OCI-LY7 (cell line): ENCODE data around the gene MAN1A1. TPM values are rescaled to one million over a fixed set of nuclear protein-coding genes. Genes with fewer than 3 reads are reported as not detected.

Source experiments
- BruUV-seq: library from RNA; stranded (reverse); fragments of 400-500 nt; replicated peaks from 2 replicates; lab custom pipeline; 2021; lab: Mats Ljungman, UMichigan
- CTCF ChIA-PET: fragments of 300-600 bp; sonication (Branson Sonifier 250); formaldehyde crosslinking; loops from one replicate; lab custom pipeline; 2022; ENCODE audit warnings: antibody characterized with exemption; ENCODE audit not compliant: unreplicated experiment; lab: Charles Lee
- POLR2A ChIA-PET: fragments of 300-600 bp; sonication (Branson Sonifier 250); formaldehyde crosslinking; loops from one replicate; lab custom pipeline; 2022; ENCODE audit warnings: antibody characterized with exemption; lab: Charles Lee
- DNase-seq: peaks from one replicate; pipeline ENCODE4 v3.0.0-alpha.2; 2015; ENCODE audit warnings: low spot score
- H2AFZ ChIP-seq: fragments of 200-600 bp; sonication (generic), shearing (Covaris generic); 2 replicates; pipeline ENCODE4 v1.6.1; 2014; ENCODE audit warnings: mild to moderate bottlenecking, antibody characterized with exemption, low read length, moderate library complexity
- H3K27ac ChIP-seq: fragments of 200-600 bp; sonication (generic); 2 replicates; pipeline ENCODE4 v1.5.1; 2014; ENCODE audit warnings: mixed run types, low read depth, mild to moderate bottlenecking, moderate library complexity, low read length, inconsistent platforms; ENCODE audit not compliant: poor library complexity, severe bottlenecking
- H3K36me3 ChIP-seq: fragments of 200-600 bp; sonication (generic); 2 replicates; pipeline ENCODE4 v1.6.1; 2014; ENCODE audit warnings: mild to moderate bottlenecking, antibody characterized with exemption, low read length, moderate library complexity, mixed read lengths; ENCODE audit not compliant: insufficient read depth
- H3K4me1 ChIP-seq: fragments of 200-600 bp; sonication (generic); 2 replicates; pipeline ENCODE4 v1.5.1; 2014; ENCODE audit warnings: mild to moderate bottlenecking, low read length; ENCODE audit not compliant: insufficient read depth, poor library complexity, severe bottlenecking
- H3K4me2 ChIP-seq: fragments of 200-600 bp; sonication (generic); 2 replicates; pipeline ENCODE4 v1.6.1; 2014; ENCODE audit warnings: mild to moderate bottlenecking, low read length
- H3K4me3 ChIP-seq: fragments of 200-600 bp; sonication (generic); 2 replicates; pipeline ENCODE4 v1.5.1; 2014; ENCODE audit warnings: mild to moderate bottlenecking, low read depth, low read length; ENCODE audit not compliant: poor library complexity, severe bottlenecking
- H3K79me2 ChIP-seq: fragments of 200-600 bp; sonication (generic); 2 replicates; pipeline ENCODE4 v1.6.1; 2016; ENCODE audit warnings: low read depth, mild to moderate bottlenecking, low read length, moderate library complexity, mixed read lengths; ENCODE audit not compliant: insufficient read depth
- H3K9me2 ChIP-seq: fragments of 200-600 bp; sonication (generic); 2 replicates; pipeline ENCODE4 v1.6.1; 2016; ENCODE audit warnings: mild to moderate bottlenecking, low read length, mixed read lengths; ENCODE audit not compliant: insufficient read depth
- H3K9me3 ChIP-seq: fragments of 200-600 bp; sonication (generic); 2 replicates; pipeline ENCODE4 v1.6.1; 2014; ENCODE audit warnings: mild to moderate bottlenecking, mixed run types, low read length, mixed read lengths
- H4K20me1 ChIP-seq: fragments of 200-600 bp; sonication (generic); 2 replicates; pipeline ENCODE4 v1.6.1; 2014; ENCODE audit warnings: mild to moderate bottlenecking, antibody characterized with exemption, low read length, moderate library complexity, mixed read lengths; ENCODE audit not compliant: insufficient read depth
- EZH2phosphoT487 ChIP-seq: fragments of 200-600 bp; sonication (generic); IDR thresholded peaks from 2 replicates; pipeline ENCODE4 v1.6.1; 2018; ENCODE audit warnings: low read depth, borderline replicate concordance, mild to moderate bottlenecking, mixed run types, antibody characterized with exemption, low read length, moderate library complexity, mixed read lengths
- intact Hi-C: fragments of 100-400 bp; cut with micrococcal nuclease; formaldehyde crosslinking; loops from one replicate; pipeline ENCODE4 v1.10.0; 2022; ENCODE audit not compliant: unreplicated experiment
- total RNA-seq, 2 experiments: library from RNA; depleted of rRNA in 1 of 2; stranded (reverse); fragments of >200 nt in 1 of 2; shearing (Covaris generic) in 1 of 2; gene quantifications; 2 replicates each; pipeline ENCODE4 v1.2.3, GENCODE V29; 2014 to 2022
- TF ChIP-seq, protein P1 (sequence below): fragments of 200-600 bp; sonication (generic); conservative IDR thresholded peaks from 2 replicates; pipeline ENCODE4 v1.5.1; 2014; ENCODE audit warnings: mild to moderate bottlenecking, antibody characterized with exemption, low read length, moderate library complexity, mixed read lengths

MAN1A1 gene
- total RNA-seq, 2 experiments from 2014 or later, result 72.4 to 74.3 TPM

DNA sequence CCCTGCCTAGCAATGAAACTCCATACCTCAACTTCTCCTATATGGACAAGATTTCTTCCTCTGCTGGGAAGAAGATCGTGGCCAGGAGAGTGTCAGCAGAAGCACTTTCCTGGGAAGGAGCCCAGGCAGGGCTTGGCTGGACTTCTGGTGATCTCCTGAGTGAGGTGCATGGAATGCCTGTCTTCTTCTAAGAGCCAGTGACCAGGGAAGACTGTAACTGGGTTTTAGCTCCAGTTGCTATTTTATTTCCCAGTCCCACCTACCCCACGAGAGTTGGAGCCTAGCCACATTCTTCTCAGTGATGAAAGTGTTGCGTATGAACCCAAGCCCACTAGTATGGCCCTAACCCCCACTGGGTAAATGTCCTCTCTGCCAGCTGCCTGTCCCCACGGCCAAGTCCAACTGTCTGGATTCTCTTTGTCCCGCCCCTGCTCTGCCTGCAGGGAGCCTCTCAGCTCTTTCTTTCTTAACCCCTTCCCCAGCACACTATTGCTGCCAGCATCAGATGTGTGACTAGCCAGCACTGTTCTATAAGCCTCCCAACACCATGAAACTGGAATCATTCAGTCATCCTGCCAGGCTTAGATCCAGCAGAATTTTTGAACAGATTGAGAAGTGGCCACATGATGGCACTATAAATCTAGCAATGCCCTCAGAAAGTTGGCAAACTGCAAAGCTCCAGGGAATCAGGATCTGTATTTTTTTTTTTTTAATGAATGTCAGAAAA, 201.3 kb downstream of the MAN1A1 start:
- no peaks in the 10 kb centered on the region for H3K9me3 ChIP-seq
- intact Hi-C loops, result loop anchor here (2.0 to 5.0 kb wide), 4 partner anchors 201 to 1229 kb away; partner anchors contain the start of gene MAN1A1
- no peaks in the 10 kb centered on the region for H3K79me2 ChIP-seq
- no peak overlapping the region for H3K4me3 ChIP-seq
- POLR2A ChIA-PET, result interaction anchor here (0.6 to 1.1 kb wide), 3 partner anchors 9 to 166 kb away, joined by 3 read pairs; no protein-coding TSS in a partner anchor
- no TSS peak for BruUV-seq
- CTCF ChIA-PET, result interaction anchor here (1.3 kb wide), 1 partner anchor 16 kb away, joined by 3 read pairs; no protein-coding TSS in a partner anchor
- no peaks in the 10 kb centered on the region for H4K20me1 ChIP-seq
- no peak overlapping the region for H3K27ac ChIP-seq
- no peak for TF ChIP-seq EZH2phosphoT487
- TF ChIP-seq, protein P1, sequence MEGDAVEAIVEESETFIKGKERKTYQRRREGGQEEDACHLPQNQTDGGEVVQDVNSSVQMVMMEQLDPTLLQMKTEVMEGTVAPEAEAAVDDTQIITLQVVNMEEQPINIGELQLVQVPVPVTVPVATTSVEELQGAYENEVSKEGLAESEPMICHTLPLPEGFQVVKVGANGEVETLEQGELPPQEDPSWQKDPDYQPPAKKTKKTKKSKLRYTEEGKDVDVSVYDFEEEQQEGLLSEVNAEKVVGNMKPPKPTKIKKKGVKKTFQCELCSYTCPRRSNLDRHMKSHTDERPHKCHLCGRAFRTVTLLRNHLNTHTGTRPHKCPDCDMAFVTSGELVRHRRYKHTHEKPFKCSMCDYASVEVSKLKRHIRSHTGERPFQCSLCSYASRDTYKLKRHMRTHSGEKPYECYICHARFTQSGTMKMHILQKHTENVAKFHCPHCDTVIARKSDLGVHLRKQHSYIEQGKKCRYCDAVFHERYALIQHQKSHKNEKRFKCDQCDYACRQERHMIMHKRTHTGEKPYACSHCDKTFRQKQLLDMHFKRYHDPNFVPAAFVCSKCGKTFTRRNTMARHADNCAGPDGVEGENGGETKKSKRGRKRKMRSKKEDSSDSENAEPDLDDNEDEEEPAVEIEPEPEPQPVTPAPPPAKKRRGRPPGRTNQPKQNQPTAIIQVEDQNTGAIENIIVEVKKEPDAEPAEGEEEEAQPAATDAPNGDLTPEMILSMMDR, result peak; percentile 91
- H3K9me2 ChIP-seq, result no peaks in the 10 kb centered on the region
- peak; percentile 51 for DNase-seq
- no peak overlapping the region for H3K4me2 ChIP-seq
- H3K4me1 ChIP-seq, result peaks cover 6% of the 10 kb centered on the region
- H3K36me3 ChIP-seq, result no peaks in the 10 kb centered on the region
- peak overlapping the region; percentile 86; the same call in 1 of the 2 replicates for H2AFZ ChIP-seq

DNA sequence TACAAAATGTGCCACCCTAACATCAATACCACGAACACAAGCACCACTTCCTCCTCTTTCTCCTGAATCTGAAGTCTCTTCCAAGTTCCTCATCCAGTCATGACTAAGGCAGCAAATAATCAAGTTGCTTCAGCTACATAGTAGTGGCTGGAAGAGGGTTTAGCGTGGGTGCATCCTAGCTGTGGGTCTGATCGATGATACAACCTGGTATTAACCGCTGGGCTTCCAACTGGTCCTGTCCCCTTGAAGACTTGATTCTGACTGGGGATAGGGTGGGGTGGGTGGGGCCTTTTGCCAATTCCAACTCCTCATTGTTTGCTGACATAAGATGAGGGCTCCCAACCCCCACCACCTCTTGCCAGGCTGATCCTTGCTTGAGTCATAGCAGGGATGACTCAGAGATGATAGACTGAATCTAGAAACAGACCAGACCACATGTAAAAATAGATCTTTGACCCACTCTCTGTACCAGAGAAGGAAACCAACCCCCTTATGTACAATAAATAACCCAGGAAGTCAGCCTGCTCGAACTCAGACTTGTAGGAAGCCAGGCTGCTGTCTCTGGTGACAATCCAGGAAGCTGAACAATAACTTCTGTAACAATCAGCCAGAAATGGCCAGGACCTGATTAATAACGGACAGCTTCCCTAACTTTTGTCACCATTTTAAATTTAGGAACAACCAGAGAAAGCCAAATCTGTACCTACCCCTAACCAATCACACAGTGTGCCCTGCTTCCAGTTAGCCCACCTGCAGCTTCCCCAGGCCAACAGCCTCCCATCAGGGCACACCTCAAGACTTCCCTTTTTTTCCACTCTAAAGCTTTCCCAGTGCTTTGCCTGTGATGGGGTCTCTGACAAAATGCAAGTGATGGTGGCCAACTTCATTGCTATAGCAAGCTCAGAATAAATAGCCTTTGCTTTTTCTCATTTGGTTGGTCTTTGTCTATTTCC, 202.2 kb downstream of the MAN1A1 start:
- no peak overlapping the region for H3K4me3 ChIP-seq
- POLR2A ChIA-PET, result interaction anchor here (0.6 to 1.1 kb wide), 4 partner anchors 9 to 674 kb away, joined by 3 read pairs; no protein-coding TSS in a partner anchor

More for the DNA sequence above, 202.2 kb downstream of the MAN1A1 start:
- Histone ChIP-seq H3K4me1 (peaks cover 6% of the 10 kb centered on the region), H3K9me3 (no peaks in the 10 kb centered on the region), H3K27ac (no peak overlapping the region), H3K9me2 (no peaks in the 10 kb centered on the region), H2AFZ (peak overlapping the region; percentile 86), H4K20me1 (no peaks in the 10 kb centered on the region), H3K79me2 (no peaks in the 10 kb centered on the region), H3K4me2 (no peak overlapping the region), H3K36me3 (no peaks in the 10 kb centered on the region)
- CTCF ChIA-PET, result interaction anchor here (1.3 kb wide), 1 partner anchor 16 kb away, joined by 3 read pairs; no protein-coding TSS in a partner anchor
- DNase-seq, result peak; percentile 21
- intact Hi-C loops, result loop anchor here (2.0 to 5.0 kb wide), 4 partner anchors 201 to 1230 kb away; partner anchors contain the start of gene MAN1A1
- BruUV-seq, result no TSS peak
- TF ChIP-seq, protein P1, result no peak
- no peak for TF ChIP-seq EZH2phosphoT487
